ENCODE measurements around the gene ASGR2.
"Not testable (repeated sequence)": the region's sequence is repeated elsewhere in the genome, so short reads cannot be mapped to it uniquely, and the experiment has no call there.

Gene ASGR2

DNA sequence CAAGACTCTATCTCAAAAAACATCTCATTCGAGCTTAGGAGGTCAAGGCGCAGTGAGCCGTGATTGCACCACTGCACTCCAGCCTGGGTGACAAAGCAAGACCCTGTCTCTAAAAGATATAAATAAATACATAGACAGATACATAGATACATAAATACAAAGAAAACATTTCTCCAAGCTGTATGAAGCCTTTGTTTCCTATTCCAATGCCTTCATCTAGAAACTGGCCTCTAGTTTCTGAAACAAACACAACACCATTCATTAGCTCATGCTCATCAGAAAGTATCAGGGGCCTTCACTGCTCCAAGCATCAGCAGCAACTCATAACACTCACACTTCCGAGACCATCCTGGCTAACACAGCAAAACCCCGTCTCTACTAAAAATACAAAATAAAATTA is 10.3 kb upstream of the ASGR2 start:
- no peak for DNase-seq (ENCODE audit: low read depth in 2 of 2)

DNA sequence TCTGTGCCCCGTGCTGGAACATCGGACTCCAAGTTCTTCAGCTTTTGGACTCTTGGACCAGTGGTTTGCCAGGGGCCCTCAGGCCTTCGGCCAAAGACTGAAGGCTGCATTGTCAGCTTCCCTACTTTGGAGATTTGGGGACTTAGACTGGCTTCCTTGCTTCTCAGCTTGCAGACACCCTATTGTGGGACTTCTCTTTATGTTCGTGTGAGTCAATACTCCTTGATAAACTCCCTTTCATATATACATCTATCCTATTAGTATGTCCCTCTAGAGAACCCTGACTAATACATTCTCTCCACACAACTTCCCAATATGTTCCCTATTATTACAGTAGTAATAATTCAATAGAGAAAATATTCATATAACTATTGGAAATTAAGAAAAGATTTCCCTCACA is 9.2 kb upstream of the ASGR2 start:
- DNase-seq (ENCODE audit: low read depth in 2 of 2): no peak

DNA sequence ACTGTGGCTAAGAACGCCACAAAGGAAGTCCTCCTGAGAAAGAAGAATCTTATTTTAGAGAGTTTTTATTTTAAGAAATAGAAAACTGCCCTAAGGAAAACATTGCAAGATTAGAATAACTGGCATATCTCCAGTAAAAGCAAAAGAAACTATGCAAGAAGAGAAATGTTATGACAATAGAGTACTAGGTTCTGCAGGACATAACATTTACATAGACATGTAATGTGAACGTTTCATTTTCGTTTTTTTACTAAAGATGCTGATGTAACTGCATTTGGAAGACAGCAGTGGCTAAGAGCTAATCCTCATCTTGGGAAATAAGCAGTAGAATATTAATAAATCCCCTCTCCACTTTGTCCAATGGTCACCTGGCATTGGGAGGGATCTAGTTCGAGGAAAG is 7.8 kb upstream of the ASGR2 start:
- DNase-seq (ENCODE audit: low read depth in 2 of 2): no peak

DNA sequence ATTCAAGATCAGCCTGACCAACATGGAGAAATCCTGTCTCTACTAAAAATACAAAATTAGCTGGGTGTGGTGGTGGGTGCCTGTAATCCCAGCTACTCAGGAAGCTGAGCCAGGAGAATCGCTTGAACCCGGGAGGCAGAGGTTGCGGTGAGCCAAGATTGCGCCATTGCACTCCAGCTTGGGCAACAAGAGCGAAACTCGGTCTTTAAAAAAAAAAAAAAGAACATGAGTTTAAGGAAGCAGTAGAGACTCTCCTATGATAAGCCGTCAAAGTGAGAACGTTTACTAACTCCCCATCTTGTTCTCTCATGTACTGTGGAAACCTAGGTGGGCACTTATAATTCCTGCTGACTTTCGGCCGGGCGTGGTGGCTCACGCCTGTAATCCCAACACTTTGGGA is 6.0 kb upstream of the ASGR2 start:
- DNase-seq (ENCODE audit: low read depth in 2 of 2): not testable (repeated sequence)

DNA sequence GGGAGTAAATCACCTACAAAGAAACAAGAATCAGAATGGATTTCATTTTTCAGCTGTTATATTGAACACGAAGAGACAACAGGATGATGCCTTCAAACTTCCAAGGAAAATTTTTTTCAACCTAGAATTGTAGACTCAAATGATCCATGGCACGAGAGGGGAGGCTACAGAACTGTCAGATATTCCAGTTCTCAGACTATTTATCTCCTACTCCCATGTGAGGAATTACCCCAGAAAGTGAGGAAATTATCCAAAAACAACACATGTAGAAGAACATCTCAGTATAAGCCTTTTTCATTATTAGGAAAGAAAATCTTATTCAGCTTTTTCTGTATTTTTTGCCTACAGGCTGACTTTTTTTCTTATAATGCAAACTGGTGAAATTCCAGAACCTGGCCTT is 5.5 kb upstream of the ASGR2 start:
- DNase-seq (ENCODE audit: low read depth in 2 of 2): no peak

DNA sequence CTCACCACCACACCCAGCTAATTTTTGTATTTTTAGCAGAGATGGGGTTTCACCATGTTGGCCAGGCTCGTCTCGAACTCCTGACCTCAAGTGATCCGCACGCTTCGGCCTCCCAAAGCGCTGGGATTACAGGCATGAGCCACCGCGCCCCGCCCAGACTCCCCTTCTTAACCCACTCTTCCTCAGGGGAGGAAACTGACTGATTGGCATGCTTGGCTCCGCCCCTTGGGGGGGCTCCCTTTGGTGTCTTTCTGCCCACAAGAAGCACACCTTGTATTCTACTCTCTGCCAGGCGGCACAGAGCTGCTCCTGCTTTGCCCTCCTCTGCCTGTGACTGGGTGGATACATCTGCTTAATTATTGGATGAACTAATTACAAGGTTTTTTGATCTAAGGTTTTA is 4.7 kb upstream of the ASGR2 start:
- no peak for DNase-seq (ENCODE audit: low read depth in 2 of 2)

DNA sequence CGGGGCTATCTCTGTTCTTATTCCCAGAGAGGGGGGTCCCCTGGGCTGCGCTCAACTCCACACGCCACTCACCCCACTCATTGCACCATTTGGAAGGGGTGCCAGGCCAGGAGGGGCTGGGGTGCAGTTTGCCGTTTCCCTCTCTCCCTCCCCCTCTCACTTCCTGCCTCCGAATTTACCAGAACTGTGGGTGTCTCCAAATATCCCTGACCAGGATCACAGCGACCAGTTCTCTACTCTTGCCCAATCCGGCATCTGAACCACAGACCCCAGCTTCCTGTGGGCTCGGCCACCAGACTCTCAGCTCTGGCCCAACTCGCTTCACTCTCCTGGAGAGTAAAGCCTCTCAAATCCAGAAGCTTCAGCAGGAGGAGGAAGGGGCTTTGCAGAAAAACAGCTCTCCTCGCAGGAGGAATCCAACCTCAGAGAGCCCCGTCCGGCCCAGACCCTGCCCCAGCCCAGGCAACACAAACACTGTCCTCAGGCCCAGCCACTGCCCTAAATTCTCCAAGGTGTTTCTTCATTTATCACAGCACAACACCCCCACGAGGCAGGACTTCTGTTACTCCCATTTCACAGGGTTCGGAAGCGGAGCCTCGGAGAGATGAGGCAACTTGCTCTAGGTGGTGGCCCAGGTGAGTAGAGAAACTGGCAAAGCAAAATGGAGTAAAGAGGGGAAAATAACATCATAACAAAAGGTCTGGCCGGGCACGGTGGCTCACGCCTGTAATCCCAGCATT is 423 bp upstream of the ASGR2 start:
- DNase-seq (ENCODE audit: low read depth in 2 of 2): no peak

DNA sequence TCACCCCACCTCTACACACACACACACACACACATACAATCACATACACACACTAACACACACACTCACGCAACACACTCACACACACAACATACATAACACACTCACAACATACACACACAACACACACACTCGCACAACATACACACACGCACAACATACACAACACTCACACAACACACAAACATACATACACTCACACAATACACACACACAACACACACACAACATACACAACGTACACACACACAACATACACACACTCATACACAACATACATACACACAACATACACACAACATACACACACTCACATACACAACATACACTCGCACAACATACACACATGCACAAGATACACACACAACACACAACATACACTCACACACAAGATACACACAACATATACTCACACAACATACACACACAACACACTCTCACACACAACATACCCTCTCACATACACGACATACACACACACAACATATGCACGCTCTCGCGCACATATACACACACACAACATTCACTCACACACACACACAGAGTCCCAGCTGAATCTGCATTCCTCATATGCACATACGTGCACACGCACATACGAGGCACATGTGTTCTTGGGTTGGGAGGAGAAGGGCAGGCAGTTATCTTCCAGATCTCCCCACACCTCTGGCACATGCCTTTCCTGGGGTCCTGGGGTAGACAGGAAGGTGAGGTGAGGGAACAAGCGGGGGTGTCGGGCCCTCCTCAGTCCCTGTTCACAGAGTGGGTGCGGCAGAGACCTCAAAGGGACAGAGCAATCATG is 1.1 kb downstream of the ASGR2 start:
- no peak for DNase-seq (ENCODE audit: low read depth in 2 of 2)

DNA sequence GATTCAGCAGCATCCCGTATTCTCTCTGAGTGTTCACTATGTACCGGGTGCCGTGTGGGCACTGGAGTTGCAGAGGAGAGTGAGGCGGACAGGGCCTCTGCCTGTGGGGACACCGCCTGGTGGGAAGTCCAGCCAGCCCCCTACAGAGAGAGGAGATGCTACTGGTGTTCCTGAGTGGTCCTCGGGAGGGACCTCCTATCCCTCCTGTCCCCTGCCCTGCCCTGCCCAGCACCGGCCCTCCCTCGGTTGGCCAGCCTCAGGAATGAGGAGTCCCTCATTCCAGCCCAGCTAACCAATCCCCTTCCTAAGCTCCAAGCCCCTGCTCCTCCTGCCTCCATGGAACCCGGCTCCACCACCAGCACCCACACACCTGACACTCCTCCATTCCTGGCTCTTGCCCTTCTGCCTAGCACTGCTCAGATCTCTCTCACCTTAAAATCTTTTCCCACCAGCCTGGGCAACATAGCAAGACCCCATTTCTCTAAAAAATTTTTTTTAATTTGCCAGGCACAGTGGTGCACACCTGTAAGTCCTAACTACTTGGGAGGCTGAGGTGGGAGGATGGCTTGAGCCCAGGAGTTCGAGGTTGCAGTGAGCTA is 2.0 kb downstream of the ASGR2 start:
- no peak for DNase-seq (ENCODE audit: low read depth in 2 of 2)

DNA sequence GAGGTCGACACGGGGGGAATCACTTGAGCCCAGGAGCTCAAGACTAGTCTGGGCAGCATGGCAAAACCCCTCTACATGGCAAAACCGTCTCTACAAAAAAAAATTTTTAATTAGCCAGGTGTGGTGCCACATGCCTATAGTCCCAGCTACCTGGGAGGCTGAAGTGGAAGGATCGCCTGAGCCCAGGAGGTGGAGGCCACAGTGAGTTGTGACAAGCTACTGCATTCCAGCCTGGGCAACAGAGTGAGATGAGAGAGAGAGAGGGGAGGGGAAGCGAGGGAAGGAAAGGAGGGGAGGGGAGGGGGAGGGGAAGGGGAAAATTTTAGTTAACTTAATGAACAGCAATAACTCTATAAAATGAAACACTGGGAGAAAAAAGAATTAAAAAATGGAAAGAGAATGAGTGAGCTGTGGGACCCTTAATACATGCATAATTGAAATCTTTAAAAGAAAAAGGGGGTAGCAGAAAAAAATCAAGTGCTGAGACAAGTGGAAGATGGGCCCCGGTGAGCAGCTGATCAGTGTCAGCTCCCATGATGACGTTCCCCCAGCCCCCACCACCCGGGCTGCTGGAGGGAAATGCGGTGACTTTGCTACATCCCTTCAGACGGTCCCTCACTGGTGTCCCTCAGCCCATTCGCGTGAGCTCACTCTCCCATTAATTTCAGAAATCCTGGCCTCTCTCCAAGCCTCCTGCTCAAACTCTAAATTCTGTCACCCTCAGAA is 2.7 kb downstream of the ASGR2 start:
- no peak for DNase-seq (ENCODE audit: low read depth in 2 of 2)

DNA sequence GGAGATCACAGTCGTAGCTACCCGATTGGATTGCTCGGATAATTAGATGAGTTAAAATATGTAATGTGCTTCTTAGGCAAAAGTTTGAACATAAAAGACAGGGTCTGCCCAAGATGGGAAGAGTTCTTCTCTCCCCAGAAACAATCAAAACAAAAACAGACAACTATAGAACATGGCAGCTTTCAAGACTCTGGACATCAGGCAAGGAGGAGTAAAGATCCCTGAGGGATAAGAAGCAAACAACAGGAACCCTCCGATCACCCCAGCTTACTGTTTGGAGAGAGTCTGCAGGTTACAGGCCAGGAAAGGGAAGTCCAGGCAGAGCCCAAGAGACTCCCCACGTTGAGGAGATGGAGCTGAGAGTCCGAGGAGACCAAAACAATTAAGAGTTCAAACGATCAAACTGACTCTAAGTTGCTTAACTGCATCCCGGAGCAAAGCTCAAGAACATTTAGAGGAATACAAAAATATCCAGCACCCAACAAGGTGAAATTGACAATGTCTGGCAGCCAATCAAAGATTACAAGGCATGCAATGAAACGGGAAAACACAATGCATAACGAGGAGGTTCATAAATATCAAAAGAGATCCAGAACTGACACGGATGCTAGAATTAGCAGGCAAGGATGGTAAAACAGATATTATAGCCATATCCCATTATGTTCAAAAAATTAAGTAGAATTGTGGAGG is 3.9 kb downstream of the ASGR2 start:
- DNase-seq (ENCODE audit: low read depth in 2 of 2): no peak

DNA sequence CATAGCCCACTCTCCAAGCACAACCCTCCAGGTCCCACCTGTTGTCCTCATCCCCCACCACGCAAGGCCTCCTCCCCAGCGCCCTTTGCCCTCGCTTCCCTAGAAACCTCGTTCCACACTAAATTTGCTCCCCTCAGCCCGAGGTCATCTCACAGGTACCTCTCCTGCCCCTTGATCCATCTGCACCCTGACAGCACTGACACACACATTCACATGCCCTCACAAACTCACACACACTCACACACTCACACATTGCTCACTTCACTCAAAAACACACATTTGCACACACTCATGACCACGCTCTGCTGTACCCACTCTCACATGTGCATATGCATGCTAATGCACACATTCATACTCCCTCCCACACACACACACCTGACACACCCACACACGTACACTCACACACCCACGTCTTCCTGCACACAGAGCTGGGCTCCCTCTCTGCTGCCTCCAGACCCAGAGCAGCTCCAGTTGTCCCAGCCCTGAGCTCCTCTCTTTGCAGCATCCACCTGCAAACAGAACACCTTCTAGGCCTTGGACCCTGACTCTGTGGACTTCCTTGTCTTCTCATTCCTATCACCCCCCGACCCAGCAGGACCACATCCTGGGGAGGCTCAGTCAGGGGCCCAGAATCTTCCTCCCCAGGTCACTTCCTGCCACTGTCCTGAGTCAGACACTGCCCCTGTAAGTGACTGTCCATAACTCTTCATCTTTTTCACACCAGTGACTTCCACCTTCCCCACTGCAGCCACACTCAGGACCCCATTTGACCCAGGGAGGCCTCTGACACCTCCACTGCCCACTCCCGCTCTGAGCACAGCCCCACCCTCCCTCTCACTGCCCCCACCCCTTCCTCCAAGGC is 4.9 kb downstream of the ASGR2 start:
- DNase-seq (ENCODE audit: low read depth in 2 of 2): no peak

DNA sequence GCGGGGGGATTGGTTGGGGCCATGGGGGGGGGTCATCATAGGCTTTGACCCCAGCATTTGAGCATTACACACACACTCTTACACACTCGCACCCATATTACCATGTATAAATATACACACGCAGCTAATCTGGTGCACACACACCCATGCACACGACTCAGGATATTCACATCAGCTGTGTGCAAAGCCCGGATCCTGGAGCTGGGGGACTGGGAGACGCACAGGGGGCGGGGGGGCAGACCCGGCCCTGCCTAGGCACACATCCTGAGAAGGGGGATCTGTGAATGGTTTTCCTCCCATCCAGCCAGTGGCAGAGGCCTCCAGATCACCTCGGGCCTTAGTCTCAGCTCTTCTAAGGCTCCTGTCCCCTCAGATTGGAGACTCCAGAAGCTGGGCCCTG is 5.6 kb downstream of the ASGR2 start:
- no peak for DNase-seq (ENCODE audit: low read depth in 2 of 2)

DNA sequence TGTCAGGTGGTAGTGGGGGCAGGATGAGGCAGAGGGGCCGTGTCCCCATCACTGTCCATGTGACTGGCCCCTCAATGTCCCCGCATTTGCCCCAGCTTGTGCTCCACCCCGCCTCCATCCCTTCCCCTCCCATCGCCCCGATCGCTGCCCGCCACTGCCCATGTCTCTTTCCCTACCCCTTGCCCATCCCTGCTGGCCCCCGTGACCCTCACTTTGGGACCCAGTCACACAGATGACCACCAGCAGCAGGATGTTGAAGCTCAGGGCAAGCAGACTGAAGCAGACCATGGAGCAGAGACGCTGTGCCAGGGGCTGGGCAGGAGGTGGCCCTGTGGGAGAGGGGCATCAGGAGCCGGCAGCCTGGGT is 6.1 kb downstream of the ASGR2 start:
- DNase-seq (ENCODE audit: low read depth in 2 of 2): no peak

DNA sequence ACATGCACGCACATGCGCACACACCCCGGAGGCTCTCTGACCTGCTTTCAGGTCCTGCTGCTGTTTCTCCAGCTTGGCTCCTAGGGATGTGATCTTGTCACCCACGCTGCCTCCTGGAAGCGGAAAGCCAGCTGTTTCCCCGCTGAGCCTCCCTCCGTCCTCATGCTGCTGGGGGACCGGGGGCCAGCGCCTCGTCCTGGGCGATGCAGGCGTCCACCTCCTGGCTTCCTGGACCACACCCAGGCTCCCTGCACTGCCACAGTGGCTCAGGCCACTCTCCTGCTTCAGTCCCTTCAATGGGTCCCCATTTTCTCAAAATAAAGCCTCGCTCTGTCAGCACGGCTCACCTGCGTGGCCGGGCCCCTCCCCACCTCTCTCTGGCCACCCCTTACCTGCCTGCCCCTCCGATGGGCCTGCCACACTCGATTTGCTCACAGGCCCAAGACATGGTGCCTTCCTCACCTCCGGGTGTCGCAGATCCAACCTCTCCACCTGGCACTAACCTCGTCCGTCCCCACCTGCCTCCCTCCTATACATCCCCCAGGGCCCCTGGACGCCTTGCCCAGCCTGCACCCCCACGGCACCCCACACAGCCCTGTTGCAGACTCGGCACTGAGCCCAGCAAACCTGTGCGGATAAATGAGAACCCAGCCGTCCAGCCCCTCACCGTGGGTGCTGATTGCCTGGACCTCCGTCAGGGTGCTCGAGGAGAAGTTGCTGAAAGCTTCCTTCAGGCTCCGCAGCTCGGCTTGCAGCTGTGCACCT is 6.6 kb downstream of the ASGR2 start:
- no peak for DNase-seq (ENCODE audit: low read depth in 2 of 2)

DNA sequence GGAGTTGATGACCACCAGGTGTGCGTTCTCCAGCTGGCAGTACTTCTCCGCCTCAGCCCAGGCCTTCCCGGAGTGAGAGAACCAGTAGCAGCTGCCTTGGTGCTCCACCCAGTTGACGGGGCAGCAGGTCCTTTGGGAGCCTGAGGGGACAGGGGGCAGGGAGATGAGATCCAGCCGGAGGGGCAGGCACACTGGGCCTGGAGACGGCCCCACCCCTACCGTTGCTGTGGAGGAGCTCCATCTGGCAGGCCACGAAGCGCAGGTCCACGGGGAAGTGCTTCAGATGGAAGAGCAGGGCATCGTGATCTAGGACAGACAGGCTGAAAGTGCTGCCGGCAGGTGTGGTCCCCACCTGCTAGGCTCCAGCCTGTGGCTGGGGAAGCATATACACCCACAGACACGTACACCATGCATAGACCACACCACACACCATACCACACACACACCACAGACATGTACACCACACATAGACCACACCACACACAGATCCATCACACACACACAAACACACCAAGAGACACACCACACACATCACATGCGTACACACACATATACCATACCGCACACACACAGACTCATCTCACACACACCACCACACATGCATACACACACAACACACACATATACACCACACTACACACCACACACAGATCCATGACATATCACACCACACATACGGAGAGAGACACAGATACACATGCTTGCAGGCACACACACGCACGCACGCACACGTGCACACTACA is 7.4 kb downstream of the ASGR2 start:
- no peak for DNase-seq (ENCODE audit: low read depth in 2 of 2)

DNA sequence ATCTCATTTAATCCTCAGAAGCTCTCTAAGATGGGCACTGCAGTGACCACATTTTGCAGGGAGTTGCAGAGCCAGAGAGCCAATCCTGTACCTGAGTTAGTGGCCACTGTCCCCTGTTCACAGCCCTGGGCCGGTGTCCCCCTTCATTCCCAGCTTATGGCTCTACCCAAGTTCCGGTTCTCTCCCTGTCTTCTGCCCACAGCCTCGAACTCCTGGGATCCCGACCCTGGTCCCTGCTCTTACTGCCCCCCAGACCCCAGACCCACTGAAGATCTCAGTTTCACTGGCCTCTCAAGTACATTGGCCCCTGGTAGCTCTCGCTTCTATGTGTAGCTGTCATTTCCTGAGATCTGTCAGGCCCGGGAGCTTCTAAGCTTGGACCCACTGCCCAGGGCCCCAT is 12.2 kb downstream of the ASGR2 start:
- DNase-seq (ENCODE audit: low read depth in 2 of 2): no peak

DNA sequence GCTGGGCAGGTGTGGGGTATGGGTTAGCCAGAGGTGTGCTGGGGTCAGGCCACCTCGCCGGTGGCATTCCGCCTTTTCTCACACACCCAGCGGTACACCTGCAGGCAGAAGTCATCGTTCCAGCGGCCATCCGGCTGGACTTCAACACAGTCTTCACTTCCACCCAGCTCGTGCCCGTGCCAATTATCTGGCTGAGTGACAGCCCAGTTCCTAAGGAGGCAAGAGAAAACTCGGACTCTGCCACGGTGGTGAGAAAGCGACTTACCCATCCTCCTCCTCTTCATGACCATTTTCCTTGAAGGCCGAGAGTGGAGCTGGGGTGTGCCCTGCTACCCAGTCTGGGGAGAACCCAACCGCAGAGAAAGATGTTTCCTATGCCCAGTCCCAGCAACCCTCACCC is 13.1 kb downstream of the ASGR2 start:
- no peak for DNase-seq (ENCODE audit: low read depth in 2 of 2)

DNA sequence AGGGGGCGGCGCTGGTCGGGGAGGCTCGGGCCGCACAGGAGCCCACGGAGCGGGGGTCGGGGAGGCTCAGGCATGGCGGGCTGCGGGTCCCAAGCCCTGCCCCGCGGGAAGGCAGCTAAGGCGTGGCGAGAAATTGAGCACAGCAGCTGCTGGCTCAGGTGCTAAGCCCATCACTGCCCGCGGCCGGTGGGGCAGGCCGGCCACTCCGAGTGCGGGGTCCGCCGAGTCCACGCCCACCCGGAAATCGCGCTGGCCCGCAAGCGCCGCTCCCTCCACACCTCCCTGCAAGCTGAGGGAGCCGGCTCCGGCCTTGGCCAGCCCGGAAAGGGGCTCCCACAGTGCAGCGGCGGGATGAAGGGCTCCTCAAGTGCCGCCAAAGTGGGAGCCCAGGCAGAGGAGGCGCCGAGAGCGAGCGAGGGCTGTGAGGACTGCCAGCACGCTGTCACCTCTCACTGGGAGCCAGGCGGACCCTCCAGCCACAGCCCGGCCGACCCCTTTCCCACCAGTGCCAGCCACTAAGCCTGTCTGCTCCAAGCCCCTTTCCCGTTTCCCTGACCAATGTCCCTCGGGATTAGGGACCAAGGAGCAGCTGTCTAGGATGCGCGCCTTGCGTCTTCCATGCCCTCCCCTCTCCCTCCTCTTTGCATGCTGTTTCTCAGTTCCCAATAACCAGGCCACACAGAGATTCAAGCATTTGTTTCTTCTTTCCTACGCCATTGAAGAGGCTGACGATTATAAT is 13.8 kb downstream of the ASGR2 start:
- DNase-seq (ENCODE audit: low read depth in 2 of 2): not testable (repeated sequence)
